PC-3 (cell line): ENCODE results near the gene BCL2L11.

Source experiments
- EZH2 ChIP-seq: fragments of 300-600 bp; sonication (generic); IDR thresholded peaks from one replicate; pipeline ENCODE4 v1.6.1; 2017; ENCODE audit warnings: antibody characterized with exemption, mild to moderate bottlenecking, low read length; ENCODE audit not compliant: unreplicated experiment
- EZH2phosphoT487 ChIP-seq: fragments of 300-600 bp; sonication (generic); IDR thresholded peaks from 2 replicates; pipeline ENCODE4 v1.6.1; 2018; ENCODE audit warnings: mild to moderate bottlenecking, antibody characterized with exemption, low read length, borderline replicate concordance
- TF ChIP-seq, protein P1 (sequence below): fragments of 300-600 bp; sonication (generic); conservative IDR thresholded peaks from 2 replicates; pipeline ENCODE4 v1.5.1; 2017; ENCODE audit warnings: antibody characterized with exemption, low read depth, mild to moderate bottlenecking, low read length

DNA sequence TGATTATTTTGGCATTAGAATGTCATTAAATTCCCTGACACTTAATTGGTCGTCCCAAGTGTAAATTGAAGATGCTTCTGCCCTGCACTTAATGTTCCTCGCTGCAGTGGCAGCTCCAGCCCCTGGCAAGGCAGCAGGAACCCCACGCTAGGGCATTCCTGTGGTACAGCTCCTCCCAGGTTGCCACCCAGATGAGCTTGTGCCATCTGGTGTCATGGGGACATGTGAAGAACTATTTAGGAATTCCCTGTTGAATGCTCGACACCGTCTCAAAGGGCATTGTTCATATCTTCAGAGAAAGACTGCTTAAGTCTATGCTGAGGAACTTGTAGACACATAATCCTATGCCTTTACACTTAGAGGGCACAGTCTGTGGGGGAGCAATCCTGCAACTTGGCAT is 38.9 kb downstream of the BCL2L11 start:
- TF ChIP-seq, protein P1, sequence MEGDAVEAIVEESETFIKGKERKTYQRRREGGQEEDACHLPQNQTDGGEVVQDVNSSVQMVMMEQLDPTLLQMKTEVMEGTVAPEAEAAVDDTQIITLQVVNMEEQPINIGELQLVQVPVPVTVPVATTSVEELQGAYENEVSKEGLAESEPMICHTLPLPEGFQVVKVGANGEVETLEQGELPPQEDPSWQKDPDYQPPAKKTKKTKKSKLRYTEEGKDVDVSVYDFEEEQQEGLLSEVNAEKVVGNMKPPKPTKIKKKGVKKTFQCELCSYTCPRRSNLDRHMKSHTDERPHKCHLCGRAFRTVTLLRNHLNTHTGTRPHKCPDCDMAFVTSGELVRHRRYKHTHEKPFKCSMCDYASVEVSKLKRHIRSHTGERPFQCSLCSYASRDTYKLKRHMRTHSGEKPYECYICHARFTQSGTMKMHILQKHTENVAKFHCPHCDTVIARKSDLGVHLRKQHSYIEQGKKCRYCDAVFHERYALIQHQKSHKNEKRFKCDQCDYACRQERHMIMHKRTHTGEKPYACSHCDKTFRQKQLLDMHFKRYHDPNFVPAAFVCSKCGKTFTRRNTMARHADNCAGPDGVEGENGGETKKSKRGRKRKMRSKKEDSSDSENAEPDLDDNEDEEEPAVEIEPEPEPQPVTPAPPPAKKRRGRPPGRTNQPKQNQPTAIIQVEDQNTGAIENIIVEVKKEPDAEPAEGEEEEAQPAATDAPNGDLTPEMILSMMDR, result no peak
- no peak for TF ChIP-seq EZH2phosphoT487
- no peak for TF ChIP-seq EZH2
